BJ (cell line): ENCODE measurements around the gene LAMA2. TPM values are rescaled to one million over a fixed set of nuclear protein-coding genes. Genes with fewer than 3 reads are reported as not detected.

ENCODE experiments used
- CTCF ChIA-PET: fragments of 350-600 bp; formaldehyde crosslinking; extraction: SDS; loops from one replicate; lab custom pipeline; 2021; ENCODE audit warnings: antibody characterized with exemption, inconsistent platforms; lab: Yijun Ruan, JAX
- POLR2A ChIA-PET: fragments of 300-600 bp; sonication (Branson Sonifier 250); formaldehyde crosslinking; extraction: SDS; loops from one replicate; lab custom pipeline; 2021; ENCODE audit warnings: antibody characterized with exemption; lab: Charles Lee
- DNase-seq: peaks from one replicate; pipeline ENCODE4 v3.0.0-alpha.2; 2011; ENCODE audit warnings: low read depth
- H3K27me3 ChIP-seq: 2 replicates; pipeline ENCODE4 v1.6.0; 2011; ENCODE audit warnings: low read length; ENCODE audit not compliant: control insufficient read depth, insufficient read depth
- H3K36me3 ChIP-seq: 2 replicates; pipeline ENCODE4 v1.5.1; 2011; ENCODE audit warnings: low read length; ENCODE audit not compliant: control insufficient read depth, insufficient read depth
- H3K4me3 ChIP-seq: 2 replicates; pipeline ENCODE4 v1.5.1; 2011; ENCODE audit warnings: low read depth, mild to moderate bottlenecking, control low read depth, low read length
- polyA plus RNA-seq: library from polyadenylated mRNA; depleted of rRNA; stranded (reverse); fragments of >200 nt; gene quantifications from 2 replicates; pipeline ENCODE4 v1.2.3, GENCODE V29; 2011
- TF ChIP-seq, protein P1 (sequence below): IDR thresholded peaks from 2 replicates; pipeline ENCODE4 v1.5.1; 2011; ENCODE audit warnings: low read depth, mild to moderate bottlenecking, control low read depth, inconsistent platforms, low read length, moderate library complexity; ENCODE audit not compliant: insufficient read depth

The LAMA2 gene
- polyA plus RNA-seq, 1 experiment = 50.0 TPM

DNA sequence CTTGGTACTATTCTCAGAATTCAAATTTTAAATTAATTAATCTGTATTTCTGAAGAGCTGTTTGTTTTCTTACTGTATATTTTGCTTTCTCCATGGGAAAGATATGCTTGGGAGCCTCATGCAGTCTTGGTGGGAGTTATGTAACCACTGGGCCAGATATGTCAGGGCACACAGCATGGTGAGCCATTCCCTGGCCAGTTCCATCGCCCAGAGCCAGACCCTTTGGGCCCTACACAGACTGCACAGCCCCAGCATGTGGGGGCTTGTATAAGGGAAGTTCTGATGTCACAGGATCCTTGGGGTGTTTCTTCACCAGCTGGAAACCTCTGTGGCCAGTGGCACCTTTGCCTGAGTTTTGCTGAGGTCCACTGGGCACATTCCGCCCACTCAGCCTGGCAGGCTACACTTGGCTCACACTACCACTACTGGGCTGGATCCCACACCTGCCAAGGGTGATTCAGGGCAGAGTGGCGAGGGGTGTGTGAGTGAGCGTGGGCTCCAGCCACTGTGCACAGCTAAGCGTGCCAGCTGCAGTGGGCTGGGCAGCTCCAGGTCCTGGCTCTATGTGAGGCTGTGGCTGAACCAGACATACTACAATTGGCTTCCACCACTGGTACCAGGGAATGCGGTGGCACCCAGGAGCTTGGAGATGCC lies 533.5 kb downstream of the LAMA2 start:
- Histone ChIP-seq H3K27me3 (no peaks in the 10 kb centered on the region), H3K36me3 (no peaks in the 10 kb centered on the region), H3K4me3 (no peak overlapping the region)
- TF ChIP-seq, protein P1, sequence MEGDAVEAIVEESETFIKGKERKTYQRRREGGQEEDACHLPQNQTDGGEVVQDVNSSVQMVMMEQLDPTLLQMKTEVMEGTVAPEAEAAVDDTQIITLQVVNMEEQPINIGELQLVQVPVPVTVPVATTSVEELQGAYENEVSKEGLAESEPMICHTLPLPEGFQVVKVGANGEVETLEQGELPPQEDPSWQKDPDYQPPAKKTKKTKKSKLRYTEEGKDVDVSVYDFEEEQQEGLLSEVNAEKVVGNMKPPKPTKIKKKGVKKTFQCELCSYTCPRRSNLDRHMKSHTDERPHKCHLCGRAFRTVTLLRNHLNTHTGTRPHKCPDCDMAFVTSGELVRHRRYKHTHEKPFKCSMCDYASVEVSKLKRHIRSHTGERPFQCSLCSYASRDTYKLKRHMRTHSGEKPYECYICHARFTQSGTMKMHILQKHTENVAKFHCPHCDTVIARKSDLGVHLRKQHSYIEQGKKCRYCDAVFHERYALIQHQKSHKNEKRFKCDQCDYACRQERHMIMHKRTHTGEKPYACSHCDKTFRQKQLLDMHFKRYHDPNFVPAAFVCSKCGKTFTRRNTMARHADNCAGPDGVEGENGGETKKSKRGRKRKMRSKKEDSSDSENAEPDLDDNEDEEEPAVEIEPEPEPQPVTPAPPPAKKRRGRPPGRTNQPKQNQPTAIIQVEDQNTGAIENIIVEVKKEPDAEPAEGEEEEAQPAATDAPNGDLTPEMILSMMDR = no peak
- ChIA-PET CTCF (no interaction called here), POLR2A (no interaction called here)
- DNase-seq = no peak

DNA sequence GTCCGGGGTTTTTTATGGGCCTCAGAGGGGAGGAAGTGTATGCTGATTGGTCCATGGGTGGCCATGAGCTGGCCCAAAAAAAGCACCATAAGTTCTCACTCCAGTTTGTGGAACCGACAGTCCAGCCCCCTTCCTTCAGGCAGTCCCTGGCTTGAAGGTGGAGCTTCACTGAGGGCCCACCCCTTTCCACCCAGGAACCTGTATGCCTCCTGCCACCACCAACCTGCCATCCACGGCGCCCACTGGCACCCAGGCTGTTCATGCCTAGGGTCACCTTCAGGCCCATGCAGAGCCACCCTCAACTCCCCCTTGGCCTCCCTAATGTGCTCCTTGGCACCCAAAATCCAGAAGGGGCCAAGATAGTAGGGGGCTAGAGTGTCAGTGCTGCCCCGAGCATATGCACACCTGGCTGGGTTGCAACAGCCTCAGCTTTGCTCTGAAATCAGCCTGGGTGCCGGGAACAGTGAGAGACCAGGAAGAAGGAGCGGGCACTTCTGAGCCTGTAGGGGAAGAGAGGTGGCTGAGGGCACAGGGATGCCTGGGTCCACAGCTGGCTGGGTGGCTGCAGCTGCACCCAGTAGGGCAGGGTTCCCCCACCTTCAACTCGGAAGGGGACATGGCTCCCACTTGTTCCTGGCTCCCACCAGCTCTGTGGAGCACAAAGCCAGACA lies 534.6 kb downstream of the LAMA2 start:
- POLR2A ChIA-PET = no interaction called here

DNA sequence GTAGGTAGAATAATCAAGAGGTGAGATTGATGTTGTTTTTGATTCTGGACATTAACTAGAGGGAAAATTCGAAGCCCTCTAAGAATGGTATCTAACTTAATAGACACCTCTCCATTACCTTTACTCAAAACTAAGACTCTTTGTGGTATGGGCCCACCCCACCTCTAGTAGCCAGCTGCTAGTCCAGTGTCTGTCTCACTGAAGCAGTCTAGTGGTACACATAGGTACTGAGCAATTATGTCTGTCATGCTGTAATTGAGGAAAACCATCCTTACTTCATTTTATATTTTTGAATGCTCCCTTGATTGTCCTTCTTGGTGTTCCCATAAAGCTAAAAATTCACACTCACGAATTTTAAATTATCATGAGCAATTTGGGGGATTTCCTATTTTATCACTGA lies 536.4 kb downstream of the LAMA2 start:
- no peaks in the 10 kb centered on the region for H3K27me3 ChIP-seq
- DNase-seq = no peak
- POLR2A ChIA-PET = no interaction called here
- TF ChIP-seq, protein P1 = no peak
- CTCF ChIA-PET = no interaction called here
- H3K36me3 ChIP-seq = no peaks in the 10 kb centered on the region
- no peak overlapping the region for H3K4me3 ChIP-seq

More for the DNA sequence above, 534.6 kb downstream of the LAMA2 start:
- no peak for DNase-seq
- H3K27me3 ChIP-seq = no peaks in the 10 kb centered on the region
- CTCF ChIA-PET = interaction anchor here (0.7 to 1.0 kb wide), 2 partner anchors 15 to 1258 kb away, joined by 3 read pairs; no protein-coding TSS in a partner anchor
- no peak overlapping the region for H3K4me3 ChIP-seq
- no peaks in the 10 kb centered on the region for H3K36me3 ChIP-seq
- TF ChIP-seq, protein P1 = no peak

- POLR2A ChIA-PET = no interaction called here
- TF ChIP-seq, protein P1 = no peak
- no peaks in the 10 kb centered on the region for H3K27me3 ChIP-seq
- H3K4me3 ChIP-seq = no peak overlapping the region
- DNase-seq = no peak
- no peaks in the 10 kb centered on the region for H3K36me3 ChIP-seq
- CTCF ChIA-PET = no interaction called here
These were observed 543.4 kb downstream of the LAMA2 start for GRCh38 chr6:129426343-129426742.

DNA sequence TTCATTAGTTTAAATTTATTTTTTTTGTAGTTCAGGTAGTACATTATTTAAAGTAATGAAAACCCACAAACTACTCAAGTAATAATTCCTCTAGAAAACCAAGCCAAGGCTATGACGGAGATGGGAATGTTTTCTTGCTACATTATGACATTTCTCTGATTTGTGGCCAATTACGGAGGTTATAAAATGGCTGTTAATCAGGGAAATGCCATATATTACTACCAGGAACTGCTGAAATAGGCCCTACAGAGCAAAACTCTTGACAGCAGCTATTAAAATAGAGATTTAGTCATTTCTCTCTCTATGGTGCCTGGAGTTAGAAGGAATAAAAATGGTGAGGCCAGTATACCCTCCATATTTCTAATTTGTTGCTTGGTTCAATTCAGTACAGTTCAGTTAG lies 547.0 kb downstream of the LAMA2 start:
- ChIA-PET CTCF (interaction anchor here (1.0 kb wide), 1 partner anchor 11 kb away, joined by 3 read pairs; no protein-coding TSS in a partner anchor), POLR2A (no interaction called here)
- Histone ChIP-seq H3K36me3 (no peaks in the 10 kb centered on the region), H3K27me3 (no peaks in the 10 kb centered on the region), H3K4me3 (no peak overlapping the region)
- no peak for DNase-seq
- TF ChIP-seq, protein P1 = no peak
